Heart right ventricle (tissue), 16 donors: ENCODE data around the gene COL16A1. TPM values are rescaled to one million over a fixed set of nuclear protein-coding genes. Genes with fewer than 3 reads are reported as not detected.

Experiments
- ATAC-seq, 8 donors: fragments of 200-7000 bp; cut with Tn5 transposase; one replicate each; pipeline ENCODE4 v1.9.1; 2020; ENCODE audit warnings: mild to moderate bottlenecking in 8 of 8, moderate library complexity in 8 of 8, moderate number of reproducible peaks in 1 of 8
- DNase-seq, 2 donors: peaks; one replicate each; pipeline ENCODE4 v3.0.0-alpha.2; 2020
- H3K27ac ChIP-seq, 10 donors: fragments of 200-600 bp; sonication (generic) in 2 of 10; one replicate each; pipeline versions ENCODE4 v1.5.0 to v1.8.0; 2020 to 2022; ENCODE audit warnings: mild to moderate bottlenecking in 3 of 10
- H3K27me3 ChIP-seq, 7 donors: fragments of 200-600 bp; one replicate each; pipeline ENCODE4 v1.8.0; 2021 to 2022; ENCODE audit warnings: mild to moderate bottlenecking in 2 of 7
- H3K36me3 ChIP-seq, 9 donors: fragments of 200-600 bp; sonication (generic) in 1 of 9; one replicate each; pipeline versions ENCODE4 v1.5.0 to v1.8.0; 2020 to 2022; ENCODE audit warnings: mild to moderate bottlenecking in 2 of 9
- H3K4me1 ChIP-seq, 9 donors: fragments of 200-600 bp; sonication (generic) in 1 of 9; one replicate each; pipeline versions ENCODE4 v1.5.0 to v1.8.0; 2020 to 2022; ENCODE audit warnings: mild to moderate bottlenecking in 4 of 9
- H3K4me3 ChIP-seq, 10 donors: fragments of 200-600 bp; sonication (generic) in 2 of 10; one replicate each; pipeline versions ENCODE4 v1.5.0 to v1.8.0; 2020 to 2022; ENCODE audit warnings: mild to moderate bottlenecking in 7 of 10, moderate library complexity in 2 of 10
- H3K9me3 ChIP-seq, 11 donors: fragments of 200-600 bp in 10 of 11; sonication (generic) in 2 of 11; one replicate each; pipeline versions ENCODE4 v1.5.0 to v1.8.0; 2013 to 2022; ENCODE audit warnings: mild to moderate bottlenecking in 2 of 11, control low read depth in 1 of 11, moderate library complexity in 1 of 11
- CTCF ChIP-seq, 9 donors: fragments of 200-600 bp; sonication (generic) in 2 of 9; IDR thresholded peaks; one replicate each; pipeline versions ENCODE4 v1.5.0 to v1.8.0; 2021 to 2022; ENCODE audit warnings: antibody characterized with exemption in 9 of 9, mild to moderate bottlenecking in 5 of 9, moderate library complexity in 1 of 9
- WGBS, 2 donors: extraction: QIAGEN DNeasy Blood & Tissue Kit; methylation state at CpG; one replicate each; pipeline ENCODE4 v1.1.7; 2013; ENCODE audit warnings: inconsistent platforms in 1 of 2; 5-methylcytosine and 5-hydroxymethylcytosine counted together
- intact Hi-C, 10 donors: fragments of 100-400 bp; cut with DNase I; formaldehyde crosslinking; loops; one replicate each; pipeline versions ENCODE4 v1.11.1 to v1.14.2; 2022
- polyA plus RNA-seq, 2 donors: library from polyadenylated mRNA; stranded (reverse); fragments of 200-250 nt; gene quantifications; one replicate each; pipeline ENCODE4 v1.2.3, GENCODE V29; 2013
- total RNA-seq, 10 donors: library from RNA; stranded (reverse); fragmentation: NEBNext Ultra II Directional in 3 of 10; extraction: Animal tissue kit (Norgen Biotek cat#: 25700) in 3 of 10; gene quantifications; one replicate each; pipeline versions ENCODE4 v1.2.1 to v1.2.4, GENCODE V29; 2021 to 2023
- donor health status: Arrhythmogenic right ventricular cardiomyopathy.
- donor health status: ischemic (EF 13 %, LVEDD 7.1; RV severe dilation, severe dysfunction).
- donor health status: healthy with polysubstance abuse.
- donor health status: DM: no; HTN: yes; CAD: no.
- donor health status: DM: no; HTN: no; CAD: no.
- donor health status: ischemic (EF 25% LVEDD 6.9; RV normal size, moderate dysfunction).
- donor health status: ischemic (EF 25% LVEDD 5.7; RV mildly dilated, moderate dysfunction).
- donor health status: healthy.
- donor health status: DM: yes; HTN: yes; CAD: no.
- donor health status: Ischemic cardiomyopathy.
- donor health status: ischemic (EF 35%, LVEDD 5.7; RV mildly dilated, moderate dysfunction).
- donor health status: nonischemic (EF 11% LVEDD 7.7; RV severe dilation, severe dysfunction).
- donor health status: DM: yes; HTN: yes; CAD: no.
- donor health status: PGD.
- donor health status: ischemic (EF 29% LVEDD 5.4; RV normal size, mild dysfunction).
- donor health status: nonischemic (EF 23%, LVEDD 6.1; RV moderate dilation, normal function).

Gene COL16A1
- total and polyA plus RNA-seq, 12 donors = 7.4 to 35.3 (median 16.6) TPM

- intact Hi-C loops = no loop called here
- ATAC-seq = no peak
Measured at GRCh38 chr1:31607360-31607759, 96.5 kb downstream of the COL16A1 start.

GRCh38 chr1:31605908-31606427 lies 97.8 kb downstream of the COL16A1 start:
- H3K27ac ChIP-seq = no peak overlapping the region
- ATAC-seq = no peak
- H3K4me3 ChIP-seq = no peak overlapping the region
- TF ChIP-seq CTCF (IDR thresholded peaks at IDR 0.05) = no peak
- intact Hi-C loops = no loop called here
- H3K9me3 ChIP-seq = no peaks in the 10 kb centered on the region
- no peak for DNase-seq
- 86 to 89% methylated on average over 4 of the region's 4 CpGs for WGBS, 2 donors
- no peaks in the 10 kb centered on the region for H3K27me3 ChIP-seq
- H3K4me1 ChIP-seq = peaks cover 0 to 4% (median 0%) of the 10 kb centered on the region in 9 donors
- H3K36me3 ChIP-seq = no peaks in the 10 kb centered on the region

More at GRCh38 chr1:31607360-31607759, 96.5 kb downstream of the COL16A1 start:
- DNase-seq = no peak
- Histone ChIP-seq H3K27ac (no peak overlapping the region), H3K27me3 (no peaks in the 10 kb centered on the region), H3K4me3 (no peak overlapping the region), H3K36me3 (no peaks in the 10 kb centered on the region), H3K4me1 (peaks cover 0 to 4% (median 0%) of the 10 kb centered on the region in 9 donors), H3K9me3 (no peaks in the 10 kb centered on the region)
- WGBS, 2 donors = 82 to 90% methylated on average over 5 of the region's 5 CpGs
- no peak for TF ChIP-seq CTCF (IDR thresholded peaks at IDR 0.05)

Other genes starting within 250 kb of the COL16A1 start
- gene TINAGL1, start 127.5 kb downstream of the COL16A1 start, total RNA-seq = 100 to 1,000 TPM; 139 to 336 (median 188) TPM
- 100 to 1,000 TPM; 268 to 332 TPM for gene TINAGL1, start 127.5 kb downstream of the COL16A1 start, polyA plus RNA-seq
- gene HCRTR1, start 86.3 kb downstream of the COL16A1 start, total RNA-seq = under 1 TPM in 6 of 10 donors, not detected in 4; 0.17 to 0.92 (median 0.37) TPM
- 1 to 10 TPM in 1 of 2 donors, under 1 TPM in 1; 0.20 to 1.5 TPM for gene HCRTR1, start 86.3 kb downstream of the COL16A1 start, polyA plus RNA-seq
- gene PEF1, start 59.1 kb downstream of the COL16A1 start, total RNA-seq = 10 to 100 TPM; 35.0 to 47.9 (median 40.0) TPM
- gene PEF1, start 59.1 kb downstream of the COL16A1 start, polyA plus RNA-seq = 10 to 100 TPM; 35.4 to 94.3 TPM
- 10 to 100 TPM in 2 of 10 donors, 1 to 10 TPM in 8; 4.4 to 14.9 (median 8.6) TPM for gene ADGRB2, start 60.3 kb upstream of the COL16A1 start, total RNA-seq
- 10 to 100 TPM in 1 of 2 donors, under 1 TPM in 1; 0.91 to 17.9 TPM for gene ADGRB2, start 60.3 kb upstream of the COL16A1 start, polyA plus RNA-seq
- gene SPOCD1, start 112.0 kb upstream of the COL16A1 start, total RNA-seq = 1 to 10 TPM in 1 of 10 donors, under 1 TPM in 2, not detected in 7; 0.12 to 1.2 (median 0.65) TPM
- gene SPOCD1, start 112.0 kb upstream of the COL16A1 start, polyA plus RNA-seq = under 1 TPM in 1 of 2 donors, not detected in 1; 0.17 TPM
- gene PTP4A2, start 234.4 kb upstream of the COL16A1 start, total RNA-seq = 100 to 1,000 TPM; 206 to 506 (median 236) TPM
- 100 to 1,000 TPM in 1 of 2 donors, 10 to 100 TPM in 1; 49.5 to 154 TPM for gene PTP4A2, start 234.4 kb upstream of the COL16A1 start, polyA plus RNA-seq